ENCODE measurements around the gene ACTG2.

ACTG2 gene

DNA sequence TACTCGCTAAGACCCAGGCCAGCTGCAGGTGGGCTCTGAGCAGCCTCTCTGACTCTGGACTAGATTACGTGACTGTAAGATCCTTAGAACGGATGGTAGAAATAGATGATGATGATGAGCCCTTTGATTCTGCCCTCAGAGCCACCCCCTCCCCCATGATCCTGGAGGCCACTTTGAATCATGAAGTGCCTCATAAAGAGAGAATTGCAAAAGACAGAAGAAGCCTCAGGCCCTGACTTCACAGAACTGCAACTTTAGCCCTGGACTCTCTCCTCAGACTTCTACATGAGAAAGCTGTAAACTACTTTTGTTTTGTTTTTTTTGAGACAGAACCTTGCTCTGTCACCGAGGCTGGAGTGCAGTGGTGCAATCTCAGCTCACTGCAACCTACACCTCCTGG, 76.5 kb downstream of the ACTG2 start:
- DNase-seq: no peak

Measured in fibroblast of skin of abdomen (primary cell).